ENCODE results near the gene RPS6KA2.

Gene RPS6KA2

GRCh38 chr6:166446146-166446545 is 180.9 kb downstream of the RPS6KA2 start:
- Histone ChIP-seq H3K4me1 (ENCODE audit: insufficient read depth, low read length) (no peaks in the 10 kb centered on the region), H3K4me3 (ENCODE audit: low read depth in 1 of 2, low read length in 2 of 2) (no peak overlapping the region), H4K20me1 (ENCODE audit: insufficient read depth, low read length) (no peaks in the 10 kb centered on the region; the same call in 1 of the 2 replicates), H3K79me2 (ENCODE audit: insufficient read depth, low read length) (no peaks in the 10 kb centered on the region), H3K27me3 (ENCODE audit: insufficient read depth, low read length, poor library complexity) (no peaks in the 10 kb centered on the region), H3K9ac (ENCODE audit: low read depth, low read length) (no peak overlapping the region), H3K27ac (ENCODE audit: low read length) (no peak overlapping the region), H3K36me3 (ENCODE audit: insufficient read depth, low read length) (no peaks in the 10 kb centered on the region), H3K9me3 (ENCODE audit: insufficient read depth, low read length, severe bottlenecking) (peaks cover 7% of the 10 kb centered on the region), H2AFZ (ENCODE audit: low read depth, low read length) (no peak overlapping the region), H3K4me2 (ENCODE audit: insufficient read depth, low read length) (no peak overlapping the region)
- TF ChIP-seq EZH2 (IDR thresholded peaks at IDR 0.05; ENCODE audit: borderline replicate concordance, low read depth, low read length, severe bottlenecking) (no peak), CTCF (IDR thresholded peaks at IDR 0.05; ENCODE audit: borderline replicate concordance, extremely low read depth, low read length, poor library complexity, severe bottlenecking) (no peak)
- no peak for DNase-seq
- no peak for ATAC-seq (ENCODE audit: insufficient read depth, low read depth)

GRCh38 chr6:166444446-166444845 is 182.6 kb downstream of the RPS6KA2 start:
- Histone ChIP-seq H3K36me3 (ENCODE audit: insufficient read depth, low read length) (no peaks in the 10 kb centered on the region), H3K9me3 (ENCODE audit: insufficient read depth, low read length, severe bottlenecking) (no peaks in the 10 kb centered on the region), H3K4me2 (ENCODE audit: insufficient read depth, low read length) (no peak overlapping the region), H3K9ac (ENCODE audit: low read depth, low read length) (no peak overlapping the region), H3K79me2 (ENCODE audit: insufficient read depth, low read length) (no peaks in the 10 kb centered on the region), H3K4me1 (ENCODE audit: insufficient read depth, low read length) (peaks cover 6% of the 10 kb centered on the region), H3K27ac (ENCODE audit: low read length) (no peak overlapping the region), H2AFZ (ENCODE audit: low read depth, low read length) (no peak overlapping the region), H3K27me3 (ENCODE audit: insufficient read depth, low read length, poor library complexity) (no peaks in the 10 kb centered on the region), H3K4me3 (ENCODE audit: low read depth in 1 of 2, low read length in 2 of 2) (no peak overlapping the region), H4K20me1 (ENCODE audit: insufficient read depth, low read length) (no peaks in the 10 kb centered on the region)
- ATAC-seq (ENCODE audit: insufficient read depth, low read depth) (no peak), DNase-seq (no peak)
- TF ChIP-seq EZH2 (IDR thresholded peaks at IDR 0.05; ENCODE audit: borderline replicate concordance, low read depth, low read length, severe bottlenecking): no peak
- TF ChIP-seq CTCF (IDR thresholded peaks at IDR 0.05; ENCODE audit: borderline replicate concordance, extremely low read depth, low read length, poor library complexity, severe bottlenecking): no peak

- no peaks in the 10 kb centered on the region for H3K27me3 ChIP-seq (ENCODE audit: insufficient read depth, low read length, poor library complexity)
- H3K9me3 ChIP-seq (ENCODE audit: insufficient read depth, low read length, severe bottlenecking): no peaks in the 10 kb centered on the region
- H4K20me1 ChIP-seq (ENCODE audit: insufficient read depth, low read length): no peaks in the 10 kb centered on the region
- no peak for DNase-seq
- H3K9ac ChIP-seq (ENCODE audit: low read depth, low read length): no peak overlapping the region
- no peak overlapping the region for H3K4me3 ChIP-seq (ENCODE audit: low read depth in 1 of 2, low read length in 2 of 2)
- no peaks in the 10 kb centered on the region for H3K79me2 ChIP-seq (ENCODE audit: insufficient read depth, low read length)
- no peak overlapping the region for H3K27ac ChIP-seq (ENCODE audit: low read length)
- ATAC-seq (ENCODE audit: insufficient read depth, low read depth): no peak
- H3K4me2 ChIP-seq (ENCODE audit: insufficient read depth, low read length): no peak overlapping the region
- no peak overlapping the region for H2AFZ ChIP-seq (ENCODE audit: low read depth, low read length)
- H3K4me1 ChIP-seq (ENCODE audit: insufficient read depth, low read length): peaks cover 18% of the 10 kb centered on the region
- H3K36me3 ChIP-seq (ENCODE audit: insufficient read depth, low read length): no peaks in the 10 kb centered on the region
- no peak for TF ChIP-seq EZH2 (IDR thresholded peaks at IDR 0.05; ENCODE audit: borderline replicate concordance, low read depth, low read length, severe bottlenecking)
- TF ChIP-seq CTCF (IDR thresholded peaks at IDR 0.05; ENCODE audit: borderline replicate concordance, extremely low read depth, low read length, poor library complexity, severe bottlenecking): no peak
These were observed 183.9 kb downstream of the RPS6KA2 start for GRCh38 chr6:166443166-166443565.
